K562 (cell line): ENCODE results near the gene CNTN4. TPM values are rescaled to one million over a fixed set of nuclear protein-coding genes. Genes with fewer than 3 reads are reported as not detected.

Experiments used
- ATAC-seq: fragments of 200-7000 bp; cut with Tn5 transposase; 3 replicates; pipeline ENCODE4 v1.9.1; 2020; ENCODE audit warnings: moderate library complexity
- BruUV-seq: library from RNA; stranded (reverse); fragments of 400-500 nt; replicated peaks from 2 replicates; lab custom pipeline; 2021; lab: Mats Ljungman, UMichigan
- CTCF ChIA-PET: fragments of 300-600 bp; formaldehyde crosslinking; extraction: SDS; loops from one replicate; lab custom pipeline; 2021; ENCODE audit warnings: low intra/inter-chr PET ratio; lab: Yijun Ruan, JAX
- POLR2A ChIA-PET: fragments of 300-600, 350-650 bp; sonication (Branson Sonifier 250); formaldehyde crosslinking; extraction: SDS; loops from one replicate; lab custom pipeline; 2021; ENCODE audit warnings: antibody characterized with exemption, inconsistent platforms; lab: Yijun Ruan, JAX
- DNase-seq, 4 experiments: peaks; one replicate each; pipeline versions ENCODE4 v3.0.0 to v3.0.0-alpha.2; 2011 to 2018; ENCODE audit warnings: low spot score in 3 of 4, mixed read lengths in 3 of 4; ENCODE audit errors: extremely low read depth in 1 of 4
- FAIRE-seq: peaks from 2 replicates; lab custom pipeline; 2011; peaks lifted over from hg19 to GRCh38; lab: Jason Lieb, UNC
- H2AFZ ChIP-seq: 2 replicates; pipeline ENCODE4 v1.6.0; 2011; ENCODE audit warnings: low read depth, low read length, control low read depth, inconsistent platforms
- H3K27ac ChIP-seq: fragments of 200-600 bp; 3 replicates; pipeline ENCODE4 v1.8.0; 2011; ENCODE audit warnings: low read depth, mild to moderate bottlenecking, control low read depth, inconsistent platforms, low read length, moderate library complexity, mixed read lengths; ENCODE audit errors: extremely low read depth
- H3K27me3 ChIP-seq, 2 experiments: fragments of 300-600 bp in 1 of 2; 2 replicates in 1 of 2; 3 replicates in 1 of 2; pipeline versions ENCODE4 v1.6.0 to v1.8.0; 2011; ENCODE audit warnings: inconsistent platforms in 2 of 2, low read length in 2 of 2, mild to moderate bottlenecking in 1 of 2, mixed read lengths in 1 of 2, moderate library complexity in 1 of 2; ENCODE audit not compliant: control insufficient read depth in 2 of 2, insufficient read depth in 2 of 2
- H3K36me3 ChIP-seq: fragments of 300-600 bp; 3 replicates; pipeline ENCODE4 v1.8.0; 2011; ENCODE audit warnings: mild to moderate bottlenecking, low read length, inconsistent platforms; ENCODE audit not compliant: control insufficient read depth, insufficient read depth
- H3K4me1 ChIP-seq, 2 experiments: fragments of 200-600 bp in 1 of 2; replicated peaks in 1 of 2; 2 replicates in 1 of 2; 3 replicates in 1 of 2; pipeline versions ENCODE4 v1.5.1 to v1.8.0; 2011; ENCODE audit warnings: inconsistent platforms in 2 of 2, low read length in 2 of 2, mild to moderate bottlenecking in 1 of 2, mixed read lengths in 1 of 2, moderate library complexity in 1 of 2; ENCODE audit not compliant: control insufficient read depth in 2 of 2, insufficient read depth in 2 of 2
- H3K4me2 ChIP-seq: 2 replicates; pipeline ENCODE4 v1.6.1; 2011; ENCODE audit warnings: low read length, control low read depth, inconsistent platforms, mixed read lengths; ENCODE audit not compliant: insufficient read depth
- H3K4me3 ChIP-seq: fragments of 200-600 bp; sonication (generic), shearing (Covaris generic); 2 replicates; pipeline ENCODE4 v1.5.1; 2016; ENCODE audit warnings: control low read depth, inconsistent platforms
- H3K79me2 ChIP-seq: fragments of 200-600 bp; 3 replicates; pipeline ENCODE4 v1.8.0; 2011; ENCODE audit warnings: low read length, inconsistent platforms; ENCODE audit not compliant: control insufficient read depth, insufficient read depth
- H3K9ac ChIP-seq, 2 experiments: 2 replicates each; pipeline versions ENCODE4 v1.6.0 to v1.6.1; 2011; ENCODE audit warnings: low read depth in 2 of 2, low read length in 2 of 2, control low read depth in 1 of 2, inconsistent platforms in 1 of 2, mild to moderate bottlenecking in 1 of 2, mixed read lengths in 1 of 2; ENCODE audit not compliant: insufficient read depth in 1 of 2
- H3K9me1 ChIP-seq: one replicate; pipeline ENCODE4 v1.6.0; 2011; ENCODE audit warnings: inconsistent platforms, mild to moderate bottlenecking, low read length, moderate library complexity; ENCODE audit not compliant: control insufficient read depth, insufficient read depth
- H3K9me3 ChIP-seq: replicated peaks from 2 replicates; pipeline ENCODE4 v1.5.1; 2011; ENCODE audit warnings: low read depth, low read length, inconsistent platforms; ENCODE audit not compliant: control insufficient read depth, insufficient read depth
- H4K20me1 ChIP-seq: replicated peaks from 2 replicates; pipeline ENCODE4 v1.6.1; 2011; ENCODE audit warnings: low read length, inconsistent platforms, mixed read lengths; ENCODE audit not compliant: control insufficient read depth, insufficient read depth
- COPS2 ChIP-seq: fragments of 450-650 bp; conservative IDR thresholded peaks from 2 replicates; pipeline ENCODE4 v1.6.1; 2016; ENCODE audit warnings: mild to moderate bottlenecking, moderate library complexity
- HDAC6 ChIP-seq: IDR thresholded peaks from 2 replicates; pipeline ENCODE4 v1.6.1; 2012; ENCODE audit warnings: low read depth, mild to moderate bottlenecking, control low read depth, inconsistent platforms, low read length, moderate library complexity
- TAF1 ChIP-seq: IDR thresholded peaks from 2 replicates; pipeline ENCODE4 v1.6.1; 2011; ENCODE audit warnings: mild to moderate bottlenecking, low read length, moderate library complexity; ENCODE audit not compliant: insufficient read depth, control insufficient read depth, severe bottlenecking; ENCODE audit errors: extremely low read depth
- U2AF2 ChIP-seq: fragments of 200-400 bp; formaldehyde crosslinking; optimal IDR thresholded peaks from 2 replicates; pipeline ENCODE3; 2017; ENCODE audit warnings: low read depth, mild to moderate bottlenecking, low read length
- ZNF224 ChIP-seq: sonication (generic); formaldehyde crosslinking; IDR thresholded peaks from 2 replicates; pipeline ENCODE4 v1.8.0; 2022; ENCODE audit warnings: mild to moderate bottlenecking, missing genetic modification reagents
- ZNF445 ChIP-seq: fragments of 250-450 bp; sonication (Bioruptor Pico); IDR thresholded peaks from 2 replicates; pipeline ENCODE4 v1.4.0; 2020; ENCODE audit warnings: low read depth, mild to moderate bottlenecking, moderate library complexity
- ZNF79 ChIP-seq: fragments of 250-450 bp; sonication (Bioruptor Pico); IDR thresholded peaks from 2 replicates; pipeline ENCODE4 v1.4.0; 2020; ENCODE audit warnings: low read depth, mild to moderate bottlenecking, moderate library complexity
- WGBS: fragments of 100-300 bp; shearing (Covaris generic); methylation state at CpG from one replicate; pipeline ENCODE4 v1.1.6; 2016; ENCODE audit warnings: low coverage, mixed read lengths; ENCODE audit not compliant: insufficient coverage; ENCODE audit errors: missing lambda C conversion rate; 5-methylcytosine and 5-hydroxymethylcytosine counted together
- in situ Hi-C: fragments of 300-500 bp; cut with MboI; formaldehyde crosslinking; loops from 4 replicates; pipeline ENCODE4 v1.15.0; 2018; ENCODE audit warnings: inconsistent platforms, mixed read lengths
- intact Hi-C: fragments of 100-400 bp; cut with micrococcal nuclease; formaldehyde crosslinking; loops from 2 replicates; pipeline ENCODE4 v1.14.2; 2022
- polyA plus RNA-seq, 8 experiments: library from polyadenylated mRNA; depleted of rRNA in 4 of 8; stranded (reverse) in 5 of 8; unstranded in 3 of 8; fragments of >200 nt; fragmentation: Nextera tagmentation in 2 of 8; fragmentation: Illumina TruSeq in 1 of 8; extraction: Ambion mirVana in 2 of 8; extraction: Trizol in 1 of 8; gene quantifications; 2 replicates each; pipeline versions ENCODE4 v1.2.1 to v1.2.3, GENCODE V29; 2011 to 2014; ENCODE audit warnings: inconsistent platforms in 1 of 8, missing spikeins in 1 of 8
- total RNA-seq, 7 experiments: library from RNA; depleted of rRNA in 6 of 7; stranded (reverse); fragments of >200 nt in 6 of 7; fragmentation: Illumina TruSeq in 2 of 7; extraction: Trizol in 2 of 7; gene quantifications; 2 replicates each; pipeline versions ENCODE4 v1.2.1 to v1.2.3, GENCODE V29; 2011 to 2021; ENCODE audit warnings: low replicate concordance in 1 of 7
- TF ChIP-seq, protein P1 (sequence below): fragments of 250-450 bp; sonication (Bioruptor Pico); IDR thresholded peaks from 2 replicates; pipeline ENCODE4 v1.9.0; 2021; ENCODE audit warnings: mild to moderate bottlenecking, inconsistent platforms
- TF ChIP-seq, protein P2 (sequence below): sonication (generic); formaldehyde crosslinking; IDR thresholded peaks from 2 replicates; pipeline ENCODE4 v1.8.1; 2023; ENCODE audit warnings: mild to moderate bottlenecking, missing genetic modification reagents
- TF ChIP-seq, protein P3 (sequence below): sonication (generic); formaldehyde crosslinking; IDR thresholded peaks from 2 replicates; pipeline ENCODE4 v1.8.0; 2022; ENCODE audit warnings: mild to moderate bottlenecking, missing genetic modification reagents
- TF ChIP-seq, protein P4 (sequence below): sonication (generic); formaldehyde crosslinking; IDR thresholded peaks from 2 replicates; pipeline ENCODE4 v1.5.0; 2020; ENCODE audit warnings: missing genetic modification reagents

Gene CNTN4
- total and polyA plus RNA-seq, 9 of the 15 experiments (the other 6 are each of a cell fraction or from before 2014, with no cell fraction given), result not detected

DNA sequence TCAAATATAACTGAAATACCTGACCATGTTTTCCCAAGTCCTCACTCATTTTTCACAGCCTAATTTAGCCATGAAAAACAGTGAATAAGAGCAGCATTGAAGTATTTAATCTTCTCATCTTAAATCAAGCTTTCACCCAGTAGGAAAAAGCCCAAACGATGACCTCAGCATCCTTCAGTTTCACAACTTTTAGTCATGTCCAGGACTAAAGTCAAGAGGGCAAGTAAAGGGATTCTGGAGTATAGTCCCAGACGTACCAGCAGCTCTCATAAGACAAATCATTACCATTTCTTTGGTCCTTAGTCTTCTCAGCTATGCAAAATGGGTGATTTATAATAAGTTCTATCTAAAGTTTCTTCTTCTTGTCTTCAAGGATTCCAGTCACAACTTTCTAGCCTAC is 774.2 kb downstream of the CNTN4 start (continued):
- no peak for TF ChIP-seq COPS2
- no peak for TF ChIP-seq HDAC6

DNA sequence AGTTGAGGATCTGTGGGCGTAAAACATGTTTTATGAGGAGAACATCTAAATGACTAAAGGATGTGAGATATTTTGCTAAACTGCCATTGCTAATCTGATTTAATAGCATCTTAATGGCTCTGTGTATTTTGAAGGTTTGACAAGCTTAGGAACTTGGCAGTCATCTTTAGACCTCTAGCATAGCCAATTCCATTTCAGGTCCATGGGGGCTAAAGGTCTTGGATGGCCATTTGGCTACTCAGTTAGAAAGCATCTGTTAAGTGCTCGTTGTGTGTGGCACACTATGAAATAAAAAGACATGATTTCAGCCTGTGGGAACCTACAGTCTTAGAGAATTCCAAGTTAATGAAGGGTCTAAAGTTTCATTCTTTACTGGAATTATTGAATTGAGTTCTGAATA is 775.3 kb downstream of the CNTN4 start:
- no peak overlapping the region for H3K9ac ChIP-seq
- H3K27ac ChIP-seq, result no peak overlapping the region
- H3K36me3 ChIP-seq, result no peaks in the 10 kb centered on the region
- no peaks in the 10 kb centered on the region for H3K9me1 ChIP-seq
- in situ Hi-C loops, result no loop called here
- no peak overlapping the region for H2AFZ ChIP-seq
- no peaks in the 10 kb centered on the region for H3K79me2 ChIP-seq
- intact Hi-C loops, result no loop called here
- WGBS, result 2% methylated on average over 2 of the region's 2 CpGs
- no peaks in the 10 kb centered on the region for H3K4me1 ChIP-seq
- no peak overlapping the region for H3K4me2 ChIP-seq
- no peak for DNase-seq
- H3K4me3 ChIP-seq, result no peak overlapping the region
- no peak for ATAC-seq
- H3K27me3 ChIP-seq, result no peaks in the 10 kb centered on the region
- no peaks in the 10 kb centered on the region; the same call in 1 of the 2 replicates for H3K9me3 ChIP-seq
- FAIRE-seq, result no peak
- CTCF ChIA-PET, result no interaction called here
- POLR2A ChIA-PET, result no interaction called here
- H4K20me1 ChIP-seq, result no peaks in the 10 kb centered on the region
- no TSS peak for BruUV-seq
- no peak for TF ChIP-seq U2AF2
- no peak for TF ChIP-seq ZNF79 (CRISPR knock-in tag)
- TF ChIP-seq ZNF224 (CRISPR knock-in tag), result no peak
- TF ChIP-seq, protein P1, sequence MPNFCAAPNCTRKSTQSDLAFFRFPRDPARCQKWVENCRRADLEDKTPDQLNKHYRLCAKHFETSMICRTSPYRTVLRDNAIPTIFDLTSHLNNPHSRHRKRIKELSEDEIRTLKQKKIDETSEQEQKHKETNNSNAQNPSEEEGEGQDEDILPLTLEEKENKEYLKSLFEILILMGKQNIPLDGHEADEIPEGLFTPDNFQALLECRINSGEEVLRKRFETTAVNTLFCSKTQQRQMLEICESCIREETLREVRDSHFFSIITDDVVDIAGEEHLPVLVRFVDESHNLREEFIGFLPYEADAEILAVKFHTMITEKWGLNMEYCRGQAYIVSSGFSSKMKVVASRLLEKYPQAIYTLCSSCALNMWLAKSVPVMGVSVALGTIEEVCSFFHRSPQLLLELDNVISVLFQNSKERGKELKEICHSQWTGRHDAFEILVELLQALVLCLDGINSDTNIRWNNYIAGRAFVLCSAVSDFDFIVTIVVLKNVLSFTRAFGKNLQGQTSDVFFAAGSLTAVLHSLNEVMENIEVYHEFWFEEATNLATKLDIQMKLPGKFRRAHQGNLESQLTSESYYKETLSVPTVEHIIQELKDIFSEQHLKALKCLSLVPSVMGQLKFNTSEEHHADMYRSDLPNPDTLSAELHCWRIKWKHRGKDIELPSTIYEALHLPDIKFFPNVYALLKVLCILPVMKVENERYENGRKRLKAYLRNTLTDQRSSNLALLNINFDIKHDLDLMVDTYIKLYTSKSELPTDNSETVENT, result no peak
- TF ChIP-seq, protein P2, sequence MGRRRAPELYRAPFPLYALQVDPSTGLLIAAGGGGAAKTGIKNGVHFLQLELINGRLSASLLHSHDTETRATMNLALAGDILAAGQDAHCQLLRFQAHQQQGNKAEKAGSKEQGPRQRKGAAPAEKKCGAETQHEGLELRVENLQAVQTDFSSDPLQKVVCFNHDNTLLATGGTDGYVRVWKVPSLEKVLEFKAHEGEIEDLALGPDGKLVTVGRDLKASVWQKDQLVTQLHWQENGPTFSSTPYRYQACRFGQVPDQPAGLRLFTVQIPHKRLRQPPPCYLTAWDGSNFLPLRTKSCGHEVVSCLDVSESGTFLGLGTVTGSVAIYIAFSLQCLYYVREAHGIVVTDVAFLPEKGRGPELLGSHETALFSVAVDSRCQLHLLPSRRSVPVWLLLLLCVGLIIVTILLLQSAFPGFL, result no peak
- TF ChIP-seq TAF1, result no peak
- TF ChIP-seq, protein P3, sequence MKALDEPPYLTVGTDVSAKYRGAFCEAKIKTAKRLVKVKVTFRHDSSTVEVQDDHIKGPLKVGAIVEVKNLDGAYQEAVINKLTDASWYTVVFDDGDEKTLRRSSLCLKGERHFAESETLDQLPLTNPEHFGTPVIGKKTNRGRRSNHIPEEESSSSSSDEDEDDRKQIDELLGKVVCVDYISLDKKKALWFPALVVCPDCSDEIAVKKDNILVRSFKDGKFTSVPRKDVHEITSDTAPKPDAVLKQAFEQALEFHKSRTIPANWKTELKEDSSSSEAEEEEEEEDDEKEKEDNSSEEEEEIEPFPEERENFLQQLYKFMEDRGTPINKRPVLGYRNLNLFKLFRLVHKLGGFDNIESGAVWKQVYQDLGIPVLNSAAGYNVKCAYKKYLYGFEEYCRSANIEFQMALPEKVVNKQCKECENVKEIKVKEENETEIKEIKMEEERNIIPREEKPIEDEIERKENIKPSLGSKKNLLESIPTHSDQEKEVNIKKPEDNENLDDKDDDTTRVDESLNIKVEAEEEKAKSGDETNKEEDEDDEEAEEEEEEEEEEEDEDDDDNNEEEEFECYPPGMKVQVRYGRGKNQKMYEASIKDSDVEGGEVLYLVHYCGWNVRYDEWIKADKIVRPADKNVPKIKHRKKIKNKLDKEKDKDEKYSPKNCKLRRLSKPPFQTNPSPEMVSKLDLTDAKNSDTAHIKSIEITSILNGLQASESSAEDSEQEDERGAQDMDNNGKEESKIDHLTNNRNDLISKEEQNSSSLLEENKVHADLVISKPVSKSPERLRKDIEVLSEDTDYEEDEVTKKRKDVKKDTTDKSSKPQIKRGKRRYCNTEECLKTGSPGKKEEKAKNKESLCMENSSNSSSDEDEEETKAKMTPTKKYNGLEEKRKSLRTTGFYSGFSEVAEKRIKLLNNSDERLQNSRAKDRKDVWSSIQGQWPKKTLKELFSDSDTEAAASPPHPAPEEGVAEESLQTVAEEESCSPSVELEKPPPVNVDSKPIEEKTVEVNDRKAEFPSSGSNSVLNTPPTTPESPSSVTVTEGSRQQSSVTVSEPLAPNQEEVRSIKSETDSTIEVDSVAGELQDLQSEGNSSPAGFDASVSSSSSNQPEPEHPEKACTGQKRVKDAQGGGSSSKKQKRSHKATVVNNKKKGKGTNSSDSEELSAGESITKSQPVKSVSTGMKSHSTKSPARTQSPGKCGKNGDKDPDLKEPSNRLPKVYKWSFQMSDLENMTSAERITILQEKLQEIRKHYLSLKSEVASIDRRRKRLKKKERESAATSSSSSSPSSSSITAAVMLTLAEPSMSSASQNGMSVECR (CRISPR knock-in tag), result no peak
- TF ChIP-seq, protein P4, sequence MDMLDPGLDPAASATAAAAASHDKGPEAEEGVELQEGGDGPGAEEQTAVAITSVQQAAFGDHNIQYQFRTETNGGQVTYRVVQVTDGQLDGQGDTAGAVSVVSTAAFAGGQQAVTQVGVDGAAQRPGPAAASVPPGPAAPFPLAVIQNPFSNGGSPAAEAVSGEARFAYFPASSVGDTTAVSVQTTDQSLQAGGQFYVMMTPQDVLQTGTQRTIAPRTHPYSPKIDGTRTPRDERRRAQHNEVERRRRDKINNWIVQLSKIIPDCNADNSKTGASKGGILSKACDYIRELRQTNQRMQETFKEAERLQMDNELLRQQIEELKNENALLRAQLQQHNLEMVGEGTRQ, result no peak
- TF ChIP-seq ZNF445 (CRISPR knock-in tag), result no peak
